ENCODE measurements around the gene IMMP2L.

DNA sequence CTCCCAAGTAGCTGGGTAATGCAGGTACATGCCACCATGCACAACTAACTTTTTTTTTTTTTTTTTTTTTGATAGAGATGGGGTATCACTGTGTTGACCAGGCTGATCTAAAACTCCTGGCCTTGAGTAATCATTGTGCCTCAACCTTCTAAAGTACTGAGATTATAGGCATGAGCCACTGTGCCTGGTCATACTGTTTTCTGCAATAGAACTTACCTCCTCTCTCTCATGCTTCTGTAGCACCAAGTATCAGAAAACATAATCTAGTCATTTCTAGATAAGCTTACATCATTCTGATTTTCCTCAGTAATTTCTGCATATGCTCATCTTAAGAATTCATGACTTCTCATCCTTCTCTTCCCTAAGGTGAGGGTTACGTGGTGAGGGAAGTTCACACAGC is 210.0 kb downstream of the IMMP2L start:
- TF ChIP-seq, protein P1, sequence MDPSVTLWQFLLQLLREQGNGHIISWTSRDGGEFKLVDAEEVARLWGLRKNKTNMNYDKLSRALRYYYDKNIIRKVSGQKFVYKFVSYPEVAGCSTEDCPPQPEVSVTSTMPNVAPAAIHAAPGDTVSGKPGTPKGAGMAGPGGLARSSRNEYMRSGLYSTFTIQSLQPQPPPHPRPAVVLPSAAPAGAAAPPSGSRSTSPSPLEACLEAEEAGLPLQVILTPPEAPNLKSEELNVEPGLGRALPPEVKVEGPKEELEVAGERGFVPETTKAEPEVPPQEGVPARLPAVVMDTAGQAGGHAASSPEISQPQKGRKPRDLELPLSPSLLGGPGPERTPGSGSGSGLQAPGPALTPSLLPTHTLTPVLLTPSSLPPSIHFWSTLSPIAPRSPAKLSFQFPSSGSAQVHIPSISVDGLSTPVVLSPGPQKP (IDR thresholded peaks at IDR 0.05; ENCODE audit: borderline replicate concordance, low read depth, low read length) = no peak
- TF ChIP-seq, protein P2, sequence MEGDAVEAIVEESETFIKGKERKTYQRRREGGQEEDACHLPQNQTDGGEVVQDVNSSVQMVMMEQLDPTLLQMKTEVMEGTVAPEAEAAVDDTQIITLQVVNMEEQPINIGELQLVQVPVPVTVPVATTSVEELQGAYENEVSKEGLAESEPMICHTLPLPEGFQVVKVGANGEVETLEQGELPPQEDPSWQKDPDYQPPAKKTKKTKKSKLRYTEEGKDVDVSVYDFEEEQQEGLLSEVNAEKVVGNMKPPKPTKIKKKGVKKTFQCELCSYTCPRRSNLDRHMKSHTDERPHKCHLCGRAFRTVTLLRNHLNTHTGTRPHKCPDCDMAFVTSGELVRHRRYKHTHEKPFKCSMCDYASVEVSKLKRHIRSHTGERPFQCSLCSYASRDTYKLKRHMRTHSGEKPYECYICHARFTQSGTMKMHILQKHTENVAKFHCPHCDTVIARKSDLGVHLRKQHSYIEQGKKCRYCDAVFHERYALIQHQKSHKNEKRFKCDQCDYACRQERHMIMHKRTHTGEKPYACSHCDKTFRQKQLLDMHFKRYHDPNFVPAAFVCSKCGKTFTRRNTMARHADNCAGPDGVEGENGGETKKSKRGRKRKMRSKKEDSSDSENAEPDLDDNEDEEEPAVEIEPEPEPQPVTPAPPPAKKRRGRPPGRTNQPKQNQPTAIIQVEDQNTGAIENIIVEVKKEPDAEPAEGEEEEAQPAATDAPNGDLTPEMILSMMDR (conservative IDR thresholded peaks at IDR 0.05; ENCODE audit: low read depth, low read length) = no peak
- TF ChIP-seq POLR2A (IDR thresholded peaks at IDR 0.05; ENCODE audit: low read depth, low read length) = no peak
- TF ChIP-seq RAD21 (IDR thresholded peaks at IDR 0.05; ENCODE audit: low read length) = no peak
- TF ChIP-seq MAFK (IDR thresholded peaks at IDR 0.05; ENCODE audit: low read depth, low read length) = no peak
- TF ChIP-seq SMC3 (IDR thresholded peaks at IDR 0.05; ENCODE audit: low read depth, low read length) = no peak
- TF ChIP-seq RFX5 (IDR thresholded peaks at IDR 0.05; ENCODE audit: low read depth, low read length) = no peak
- TF ChIP-seq CEBPB (IDR thresholded peaks at IDR 0.05; ENCODE audit: low read depth, low read length) = no peak
- no peak for TF ChIP-seq BHLHE40 (IDR thresholded peaks at IDR 0.05; ENCODE audit: low read depth, low read length)
- TF ChIP-seq CHD1 (IDR thresholded peaks at IDR 0.05; ENCODE audit: low read depth, low read length) = no peak
- TF ChIP-seq RCOR1 (IDR thresholded peaks at IDR 0.05; ENCODE audit: insufficient replicate concordance, low read length) = no peak
- no peak for TF ChIP-seq NFE2L2 (IDR thresholded peaks at IDR 0.05; ENCODE audit: low read depth, low read length)
